ENCODE data around the gene NKX1-1. TPM values are rescaled to one million over a fixed set of nuclear protein-coding genes. Genes with fewer than 3 reads are reported as not detected.

Gene NKX1-1
- total RNA-seq, 1 donor from 2014 or later = not detected

DNA sequence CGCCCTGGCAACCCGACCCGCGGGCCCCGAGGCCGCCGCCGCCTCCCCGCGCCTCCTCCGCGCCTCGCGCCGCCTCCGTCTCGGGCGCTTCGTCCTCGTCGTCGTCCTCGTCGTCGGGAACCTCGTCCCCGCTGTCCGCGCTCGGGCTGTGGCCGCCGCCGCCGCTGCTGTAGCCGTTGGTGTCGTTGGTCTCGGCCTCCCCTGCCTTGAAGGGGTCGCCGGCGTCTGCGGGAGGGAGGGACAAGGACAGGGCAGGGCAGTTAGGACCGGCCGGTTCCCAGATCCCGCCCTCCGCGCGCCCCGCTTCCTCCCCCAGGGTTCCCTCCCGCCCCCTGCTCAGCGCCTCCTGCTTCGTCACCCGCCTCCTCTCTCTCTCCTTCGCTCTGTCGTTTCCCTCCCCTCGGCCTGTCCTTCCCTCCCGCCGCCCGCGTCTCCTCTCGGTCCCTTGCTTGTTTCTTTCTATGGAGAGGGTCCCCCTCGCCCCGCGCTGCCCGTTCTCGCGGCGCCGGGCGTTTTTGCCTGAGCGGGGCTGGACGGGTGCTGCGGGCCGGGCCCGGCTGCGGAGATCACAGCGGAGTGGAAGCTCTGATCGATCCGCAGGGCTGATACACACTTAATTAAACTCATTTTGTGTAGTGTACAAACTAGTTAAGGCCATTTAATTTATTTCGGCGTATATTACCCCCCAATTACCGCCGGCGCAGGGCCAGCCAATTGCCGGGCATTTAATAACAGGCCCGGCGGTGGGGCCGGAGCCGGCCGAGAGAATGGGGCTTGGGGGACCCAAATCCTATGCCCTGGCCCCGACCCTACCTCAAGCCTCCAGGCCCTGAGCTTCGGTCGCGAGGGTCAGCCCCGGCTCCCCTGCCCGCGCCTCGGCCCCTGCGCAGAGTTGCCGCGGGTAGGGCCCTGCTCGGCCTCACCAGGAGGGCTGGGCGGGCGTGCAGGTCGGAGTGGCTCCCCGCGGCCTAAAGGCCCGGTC lies 2.4 kb downstream of the NKX1-1 start:
- peaks cover 16% of the 10 kb centered on the region for H3K27me3 Mint-ChIP-seq (ENCODE audit: unreplicated experiment)
- DNase-seq (ENCODE audit: low spot score) = no peak
- no peak overlapping the region for H3K4me3 Mint-ChIP-seq (ENCODE audit: unreplicated experiment)
- TF ChIP-seq, protein P1, sequence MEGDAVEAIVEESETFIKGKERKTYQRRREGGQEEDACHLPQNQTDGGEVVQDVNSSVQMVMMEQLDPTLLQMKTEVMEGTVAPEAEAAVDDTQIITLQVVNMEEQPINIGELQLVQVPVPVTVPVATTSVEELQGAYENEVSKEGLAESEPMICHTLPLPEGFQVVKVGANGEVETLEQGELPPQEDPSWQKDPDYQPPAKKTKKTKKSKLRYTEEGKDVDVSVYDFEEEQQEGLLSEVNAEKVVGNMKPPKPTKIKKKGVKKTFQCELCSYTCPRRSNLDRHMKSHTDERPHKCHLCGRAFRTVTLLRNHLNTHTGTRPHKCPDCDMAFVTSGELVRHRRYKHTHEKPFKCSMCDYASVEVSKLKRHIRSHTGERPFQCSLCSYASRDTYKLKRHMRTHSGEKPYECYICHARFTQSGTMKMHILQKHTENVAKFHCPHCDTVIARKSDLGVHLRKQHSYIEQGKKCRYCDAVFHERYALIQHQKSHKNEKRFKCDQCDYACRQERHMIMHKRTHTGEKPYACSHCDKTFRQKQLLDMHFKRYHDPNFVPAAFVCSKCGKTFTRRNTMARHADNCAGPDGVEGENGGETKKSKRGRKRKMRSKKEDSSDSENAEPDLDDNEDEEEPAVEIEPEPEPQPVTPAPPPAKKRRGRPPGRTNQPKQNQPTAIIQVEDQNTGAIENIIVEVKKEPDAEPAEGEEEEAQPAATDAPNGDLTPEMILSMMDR (IDR thresholded peaks at IDR 0.05; ENCODE audit: unreplicated experiment) = no peak
- H3K4me1 Mint-ChIP-seq (ENCODE audit: unreplicated experiment) = peaks cover 3% of the 10 kb centered on the region
- no peaks in the 10 kb centered on the region for H3K9me3 Mint-ChIP-seq (ENCODE audit: unreplicated experiment)
- no peak overlapping the region for H3K27ac Mint-ChIP-seq (ENCODE audit: unreplicated experiment)
- H3K36me3 Mint-ChIP-seq (ENCODE audit: low read depth, unreplicated experiment) = no peaks in the 10 kb centered on the region

DNA sequence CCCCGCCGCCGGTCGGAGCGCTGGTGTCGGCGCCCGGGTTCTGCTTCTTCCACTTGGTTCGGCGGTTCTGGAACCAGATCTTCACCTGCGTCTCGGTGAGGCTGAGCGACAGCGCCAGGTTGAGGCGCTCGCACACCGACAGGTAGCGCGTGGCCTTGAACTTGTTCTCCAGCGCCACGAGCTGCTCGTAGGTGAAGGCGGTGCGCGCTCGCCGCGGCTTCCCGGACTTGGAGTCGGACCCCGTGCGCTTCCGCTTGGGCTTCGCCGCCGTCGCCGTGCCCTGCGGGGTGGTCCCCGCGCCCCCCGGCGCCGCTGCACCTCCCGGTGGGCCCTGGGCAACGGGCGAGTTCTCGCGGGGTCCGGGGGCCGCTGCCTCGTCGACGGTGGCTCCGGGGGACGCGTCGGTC lies 3.1 kb downstream of the NKX1-1 start:
- no peaks in the 10 kb centered on the region for H3K36me3 Mint-ChIP-seq (ENCODE audit: low read depth, unreplicated experiment)
- no peaks in the 10 kb centered on the region for H3K4me1 Mint-ChIP-seq (ENCODE audit: unreplicated experiment)
- H3K4me3 Mint-ChIP-seq (ENCODE audit: unreplicated experiment) = no peak overlapping the region
- H3K27me3 Mint-ChIP-seq (ENCODE audit: unreplicated experiment) = peaks cover 14% of the 10 kb centered on the region
- no peaks in the 10 kb centered on the region for H3K9me3 Mint-ChIP-seq (ENCODE audit: unreplicated experiment)
- TF ChIP-seq, protein P1 (IDR thresholded peaks at IDR 0.05; ENCODE audit: unreplicated experiment) = no peak
- DNase-seq (ENCODE audit: low spot score) = no peak
- no peak overlapping the region for H3K27ac Mint-ChIP-seq (ENCODE audit: unreplicated experiment)

DNA sequence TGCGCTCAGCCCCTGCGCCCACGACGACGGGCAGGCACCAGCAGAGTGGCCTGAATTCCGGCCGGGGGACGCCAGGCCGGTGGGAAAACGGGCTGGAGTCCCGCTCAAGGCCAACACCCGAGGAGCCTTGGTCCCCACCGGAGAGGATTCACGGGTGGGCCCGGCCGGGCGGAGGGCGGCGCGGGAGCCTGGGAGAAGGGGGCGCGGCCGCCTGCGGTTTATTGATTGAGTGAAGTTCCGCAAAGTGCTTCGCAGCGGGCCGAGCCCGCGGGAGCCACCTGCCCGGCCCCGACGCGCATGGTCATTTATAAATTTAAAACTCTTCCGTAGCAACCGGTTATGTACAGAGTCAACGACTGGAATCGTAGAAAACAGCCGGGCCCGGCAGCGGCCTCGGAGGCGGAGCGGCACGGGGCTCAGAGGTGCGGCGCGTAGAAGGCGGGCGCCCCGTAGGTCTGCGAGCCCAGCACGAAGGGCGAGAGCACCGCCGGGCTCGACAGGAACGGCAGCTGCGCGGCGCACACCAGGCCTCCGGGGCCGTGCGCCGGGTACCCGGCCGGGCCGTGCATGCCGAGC lies 3.6 kb downstream of the NKX1-1 start:
- peaks cover 13% of the 10 kb centered on the region for H3K27me3 Mint-ChIP-seq (ENCODE audit: unreplicated experiment)
- no peaks in the 10 kb centered on the region for H3K36me3 Mint-ChIP-seq (ENCODE audit: low read depth, unreplicated experiment)
- no peaks in the 10 kb centered on the region for H3K4me1 Mint-ChIP-seq (ENCODE audit: unreplicated experiment)
- no peak overlapping the region for H3K27ac Mint-ChIP-seq (ENCODE audit: unreplicated experiment)
- no peak overlapping the region for H3K4me3 Mint-ChIP-seq (ENCODE audit: unreplicated experiment)
- TF ChIP-seq, protein P1 (IDR thresholded peaks at IDR 0.05; ENCODE audit: unreplicated experiment) = no peak
- no peak for DNase-seq (ENCODE audit: low spot score)
- no peaks in the 10 kb centered on the region for H3K9me3 Mint-ChIP-seq (ENCODE audit: unreplicated experiment)

DNA sequence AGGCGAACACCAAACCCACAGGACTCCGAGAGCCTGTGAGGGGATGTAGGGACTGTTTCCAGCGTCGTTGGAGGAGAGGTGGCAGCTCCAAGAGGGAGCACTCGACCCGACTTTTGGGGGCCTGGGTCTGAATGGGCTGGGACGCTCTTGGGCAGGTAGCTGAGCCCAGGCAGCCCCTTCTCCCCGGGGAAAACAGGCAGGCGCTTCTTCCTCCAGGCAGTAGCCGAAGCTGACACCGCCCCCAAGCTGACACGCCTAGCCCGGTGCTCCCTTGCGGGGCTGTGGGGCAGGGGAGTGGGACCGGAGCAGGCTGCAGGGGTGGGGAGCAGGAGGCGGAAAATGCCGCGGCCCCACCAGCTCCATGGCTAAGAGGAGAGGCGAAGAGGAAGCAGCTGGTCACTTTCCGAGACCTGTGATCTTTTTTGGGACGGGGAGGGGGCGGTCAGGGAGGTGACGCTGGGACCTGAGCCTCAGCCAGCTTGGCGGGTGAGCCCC lies 4.2 kb downstream of the NKX1-1 start:
- DNase-seq (ENCODE audit: low spot score) = no peak
- no peaks in the 10 kb centered on the region for H3K36me3 Mint-ChIP-seq (ENCODE audit: low read depth, unreplicated experiment)
- no peak overlapping the region for H3K4me3 Mint-ChIP-seq (ENCODE audit: unreplicated experiment)
- no peaks in the 10 kb centered on the region for H3K4me1 Mint-ChIP-seq (ENCODE audit: unreplicated experiment)
- peaks cover 9% of the 10 kb centered on the region for H3K27me3 Mint-ChIP-seq (ENCODE audit: unreplicated experiment)
- H3K27ac Mint-ChIP-seq (ENCODE audit: unreplicated experiment) = no peak overlapping the region
- TF ChIP-seq, protein P1 (IDR thresholded peaks at IDR 0.05; ENCODE audit: unreplicated experiment) = no peak
- no peaks in the 10 kb centered on the region for H3K9me3 Mint-ChIP-seq (ENCODE audit: unreplicated experiment)
